Activated naive CD4-positive, alpha-beta T cell treated with anti-CD3 and anti-CD28 coated beads, Interleukin-2, amount 50 U/mL, for 72 hours (primary cell): Measurements from ENCODE around the gene CNTD1. TPM values are rescaled to one million over a fixed set of nuclear protein-coding genes. Genes with fewer than 3 reads are reported as not detected.
A peak's percentile ranks its signal among the peaks of the same experiment; 100 is the strongest.
"Not testable (repeated sequence)": the region's sequence is repeated elsewhere in the genome, so short reads cannot be mapped to it uniquely, and the experiment has no call there.

Experiments
- ATAC-seq, 2 donors: fragments of 150-1000 bp; cut with Tn5 transposase; 2 replicates each; pipeline ENCODE4 v1.10.0; 2021; ENCODE audit warnings: mild to moderate bottlenecking in 2 of 2, moderate library complexity in 2 of 2
- DNase-seq, 2 donors: peaks; one replicate each; pipeline ENCODE4 v3.0.0; 2021 to 2022; ENCODE audit warnings: low spot score in 2 of 2
- H3K27ac Mint-ChIP-seq, 2 donors: one replicate each; pipeline ENCODE4 v1.8.0; 2022; ENCODE audit warnings: mild to moderate bottlenecking in 2 of 2, mixed read lengths in 2 of 2
- H3K36me3 Mint-ChIP-seq, 2 donors: one replicate each; pipeline ENCODE4 v1.8.0; 2022; ENCODE audit warnings: mixed read lengths in 2 of 2
- H3K9me3 Mint-ChIP-seq, 2 donors: one replicate each; pipeline ENCODE4 v1.8.0; 2022; ENCODE audit warnings: mixed read lengths in 2 of 2
- total RNA-seq, 2 donors: library from RNA; stranded (reverse); gene quantifications; one replicate each; pipeline ENCODE4 v1.2.3, GENCODE V29; 2022

Gene CNTD1
- total RNA-seq, 2 donors from 2014 or later: 0.43 TPM; not detected in 1

- no peak for ATAC-seq
- no peaks in the 10 kb centered on the region for H3K9me3 Mint-ChIP-seq
- H3K36me3 Mint-ChIP-seq: peaks cover 0 to 2% of the 10 kb centered on the region in 2 donors
- H3K27ac Mint-ChIP-seq: no peak overlapping the region
- DNase-seq: no peak
These were observed 50.4 kb downstream of the CNTD1 start for GRCh38 chr17:42849031-42849430.

DNA sequence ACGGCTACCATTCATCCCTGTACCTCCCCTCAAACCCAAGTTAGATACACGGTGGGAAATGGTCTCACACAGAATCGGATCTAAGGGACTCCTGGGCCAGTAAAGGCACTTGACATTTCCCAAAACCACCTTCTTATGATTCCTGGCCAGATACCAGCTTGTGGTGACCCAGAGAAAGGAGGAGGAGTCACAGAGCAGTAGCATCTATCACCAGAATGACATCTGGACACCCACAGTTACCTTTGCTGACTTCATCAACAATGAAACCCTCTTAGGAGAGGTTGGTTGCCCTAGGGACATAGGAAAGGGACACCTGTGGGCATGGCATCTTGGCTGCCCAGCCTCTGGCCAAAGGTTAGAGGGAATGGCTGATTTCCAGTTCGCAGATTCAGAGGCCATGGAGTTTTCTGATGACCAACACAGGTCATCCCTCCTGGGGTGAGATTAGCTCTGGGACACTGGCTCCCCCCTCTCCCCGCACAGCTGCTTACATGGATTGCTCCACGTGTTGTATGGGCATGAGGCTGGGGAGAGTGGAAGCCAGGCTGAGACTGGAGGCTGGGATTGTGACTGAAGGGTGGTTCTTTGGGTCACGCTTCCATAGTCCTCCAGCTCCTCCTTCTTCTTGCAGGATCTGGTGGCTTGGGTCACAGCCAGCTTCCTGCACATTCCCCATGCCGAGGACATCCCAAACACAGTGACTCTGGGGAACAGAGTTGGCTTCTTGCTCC is 51.0 kb downstream of the CNTD1 start:
- ATAC-seq (no peak), DNase-seq (no peak)
- Mint-ChIP-seq H3K9me3 (no peaks in the 10 kb centered on the region), H3K27ac (no peak overlapping the region), H3K36me3 (no peaks in the 10 kb centered on the region)

DNA sequence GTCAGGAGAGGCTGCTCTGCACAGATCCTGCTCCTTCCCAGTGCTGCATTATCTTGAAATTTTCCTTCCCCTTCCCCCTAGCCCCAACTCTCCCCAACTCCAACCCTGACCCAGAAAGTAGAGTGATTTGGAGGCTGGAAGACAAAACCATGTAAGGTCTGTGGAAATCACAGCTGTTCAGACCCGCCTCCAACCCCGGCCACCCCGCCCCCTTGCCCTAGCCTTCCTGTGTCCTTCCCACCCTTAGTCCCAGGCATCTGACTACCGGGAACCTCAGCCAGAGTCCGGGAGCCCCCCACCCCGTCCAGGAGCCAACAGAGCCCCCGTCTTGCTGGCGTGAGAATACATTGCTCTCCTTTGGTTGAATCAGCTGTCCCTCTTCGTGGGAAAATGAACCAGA is 52.3 kb downstream of the CNTD1 start, which contains the start of gene AOC3:
Gene AOC3 (plus strand): TSS at position 246 of the 400 bp plus-strand sequence. CDS start 145 bp downstream, at position 391.
- no peak for ATAC-seq
- DNase-seq: peak in 1 of 2 donors; percentile 40
- Mint-ChIP-seq H3K36me3 (no peaks in the 10 kb centered on the region), H3K9me3 (no peaks in the 10 kb centered on the region), H3K27ac (peak within 1 kb of the TSS in 1 of 2 donors; percentile 55)

DNA sequence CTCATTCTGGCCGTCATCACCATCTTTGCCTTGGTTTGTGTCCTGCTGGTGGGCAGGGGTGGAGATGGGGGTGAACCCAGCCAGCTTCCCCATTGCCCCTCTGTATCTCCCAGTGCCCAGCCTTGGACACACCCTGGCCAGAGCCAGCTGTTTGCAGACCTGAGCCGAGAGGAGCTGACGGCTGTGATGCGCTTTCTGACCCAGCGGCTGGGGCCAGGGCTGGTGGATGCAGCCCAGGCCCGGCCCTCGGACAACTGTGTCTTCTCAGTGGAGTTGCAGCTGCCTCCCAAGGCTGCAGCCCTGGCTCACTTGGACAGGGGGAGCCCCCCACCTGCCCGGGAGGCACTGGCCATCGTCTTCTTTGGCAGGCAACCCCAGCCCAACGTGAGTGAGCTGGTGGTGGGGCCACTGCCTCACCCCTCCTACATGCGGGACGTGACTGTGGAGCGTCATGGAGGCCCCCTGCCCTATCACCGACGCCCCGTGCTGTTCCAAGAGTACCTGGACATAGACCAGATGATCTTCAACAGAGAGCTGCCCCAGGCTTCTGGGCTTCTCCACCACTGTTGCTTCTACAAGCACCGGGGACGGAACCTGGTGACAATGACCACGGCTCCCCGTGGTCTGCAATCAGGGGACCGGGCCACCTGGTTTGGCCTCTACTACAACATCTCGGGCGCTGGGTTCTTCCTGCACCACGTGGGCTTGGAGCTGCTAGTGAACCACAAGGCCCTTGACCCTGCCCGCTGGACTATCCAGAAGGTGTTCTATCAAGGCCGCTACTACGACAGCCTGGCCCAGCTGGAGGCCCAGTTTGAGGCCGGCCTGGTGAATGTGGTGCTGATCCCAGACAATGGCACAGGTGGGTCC is 52.9 kb downstream of the CNTD1 start:
- H3K27ac Mint-ChIP-seq, H3K9me3 Mint-ChIP-seq, H3K36me3 Mint-ChIP-seq, ATAC-seq: not testable (repeated sequence)
- peak in 1 of 2 donors; percentile 25 for DNase-seq

GRCh38 chr17:42852351-42852750 is 53.7 kb downstream of the CNTD1 start:
- no peak overlapping the region for H3K27ac Mint-ChIP-seq
- H3K36me3 Mint-ChIP-seq: no peaks in the 10 kb centered on the region
- no peaks in the 10 kb centered on the region for H3K9me3 Mint-ChIP-seq
- ATAC-seq (no peak), DNase-seq (no peak)

DNA sequence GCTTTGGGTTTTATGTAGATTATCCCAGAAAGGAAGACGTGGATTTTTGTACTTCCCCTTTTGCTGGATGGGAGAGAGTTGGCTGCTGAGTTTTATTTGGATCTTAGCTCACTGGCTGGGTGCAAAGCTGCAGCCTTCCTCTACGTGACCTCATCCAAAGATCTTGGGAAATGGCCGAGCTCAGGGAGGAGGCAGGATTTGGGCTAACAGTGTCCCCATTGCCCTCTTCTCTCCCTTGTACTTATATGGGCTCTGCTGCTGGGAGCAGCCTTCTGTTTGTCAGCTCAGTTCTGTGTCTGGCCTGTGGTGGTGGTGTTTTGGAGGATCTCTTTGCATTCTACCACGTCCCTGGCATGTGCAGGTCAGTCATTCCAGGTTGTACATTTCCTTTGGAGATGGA is 54.3 kb downstream of the CNTD1 start:
- ATAC-seq (no peak), DNase-seq (no peak)
- H3K36me3 Mint-ChIP-seq: no peaks in the 10 kb centered on the region
- H3K9me3 Mint-ChIP-seq: no peaks in the 10 kb centered on the region
- H3K27ac Mint-ChIP-seq: peak overlapping the region in 1 of 2 donors; percentile 9

DNA sequence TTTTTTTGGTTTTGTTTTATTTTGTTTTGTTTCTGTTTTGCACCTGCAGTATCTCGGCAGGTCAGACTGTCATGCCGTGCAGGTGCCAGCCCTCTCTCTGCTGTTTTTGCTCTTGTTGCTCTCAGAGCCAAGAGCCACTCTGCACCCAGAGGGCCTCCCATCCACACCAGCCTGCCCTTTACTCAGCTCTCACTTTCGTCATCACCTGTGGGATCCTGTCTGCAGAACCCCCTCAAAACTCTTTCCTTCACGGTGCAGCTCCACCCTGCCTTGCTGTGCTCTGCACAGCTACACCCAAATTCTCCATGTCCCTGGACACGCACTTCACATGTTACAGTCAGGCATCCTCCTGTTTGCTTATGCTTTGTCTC is 54.9 kb downstream of the CNTD1 start:
- no peak for DNase-seq
- Mint-ChIP-seq H3K36me3 (no peaks in the 10 kb centered on the region), H3K27ac (no peak overlapping the region), H3K9me3 (no peaks in the 10 kb centered on the region)
- ATAC-seq: no peak

GRCh38 chr17:42853968-42854790 is 55.5 kb downstream of the CNTD1 start:
- no peak for DNase-seq
- no peak for ATAC-seq
- H3K9me3 Mint-ChIP-seq: no peaks in the 10 kb centered on the region
- H3K27ac Mint-ChIP-seq: peak overlapping the region in 1 of 2 donors; percentile 44
- no peaks in the 10 kb centered on the region for H3K36me3 Mint-ChIP-seq

DNA sequence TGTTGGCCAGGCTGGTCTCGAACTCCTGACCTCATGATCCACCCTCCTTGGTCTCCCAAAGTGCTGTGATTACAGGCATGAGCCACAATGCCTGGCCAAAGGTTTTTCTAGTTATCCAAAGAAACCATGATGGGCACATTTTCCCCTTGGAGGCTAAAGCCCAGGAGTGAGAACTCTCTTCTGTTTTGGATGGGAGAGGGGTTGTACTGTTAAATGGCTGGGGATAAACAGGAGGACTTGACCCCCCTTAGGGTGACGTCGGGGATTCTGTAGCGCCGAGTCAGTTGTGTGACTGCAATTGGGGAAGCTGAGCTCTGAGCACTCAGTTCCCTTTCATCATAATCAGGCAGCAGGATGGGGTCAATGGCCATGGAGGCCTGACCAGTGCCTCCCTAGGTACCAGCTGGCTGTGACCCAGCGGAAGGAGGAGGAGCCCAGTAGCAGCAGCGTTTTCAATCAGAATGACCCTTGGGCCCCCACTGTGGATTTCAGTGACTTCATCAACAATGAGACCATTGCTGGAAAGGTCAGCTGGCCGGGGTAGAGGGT is 56.5 kb downstream of the CNTD1 start:
- Mint-ChIP-seq H3K9me3 (no peaks in the 10 kb centered on the region), H3K36me3 (no peaks in the 10 kb centered on the region), H3K27ac (no peak overlapping the region)
- ATAC-seq (no peak), DNase-seq (no peak)

- not testable (repeated sequence) for ATAC-seq, H3K36me3 Mint-ChIP-seq, H3K9me3 Mint-ChIP-seq, H3K27ac Mint-ChIP-seq, DNase-seq
These were observed 57.4 kb downstream of the CNTD1 start for GRCh38 chr17:42856093-42856492.

GRCh38 chr17:42856516-42856915 is 57.9 kb downstream of the CNTD1 start:
- not testable (repeated sequence) for DNase-seq, H3K36me3 Mint-ChIP-seq, ATAC-seq, H3K9me3 Mint-ChIP-seq, H3K27ac Mint-ChIP-seq

DNA sequence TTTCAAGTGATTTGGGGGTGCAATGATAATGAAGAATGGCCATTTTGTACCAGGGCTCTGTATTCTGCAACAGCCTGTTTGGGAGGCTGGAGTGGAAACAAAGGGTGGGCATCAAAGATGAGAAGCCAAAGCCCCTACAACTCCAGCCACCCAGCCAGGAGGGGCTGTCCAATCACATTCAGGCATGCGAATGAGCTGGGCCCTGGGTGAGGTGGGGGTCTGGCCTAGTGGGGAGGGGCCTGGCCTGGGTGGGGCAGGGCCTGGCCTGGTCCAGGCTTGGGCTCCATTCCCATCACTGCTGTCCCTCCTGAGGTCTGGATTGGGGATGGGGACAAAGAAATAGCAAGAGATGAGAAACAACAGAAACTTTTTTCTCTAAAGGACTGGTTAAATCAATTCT is 58.7 kb downstream of the CNTD1 start:
- Mint-ChIP-seq H3K27ac (peak overlapping the region in 1 of 2 donors; percentile 36), H3K36me3 (no peaks in the 10 kb centered on the region), H3K9me3 (no peaks in the 10 kb centered on the region)
- DNase-seq (no peak), ATAC-seq (no peak)

Other genes with a start within 250 kb of the CNTD1 start
- 1 to 10 TPM in 1 of 2 donors, under 1 TPM in 1; 0.76 to 1.7 TPM for gene HSD17B1, start 245.9 kb upstream of the CNTD1 start, total RNA-seq
- 100 to 1,000 TPM in 1 of 2 donors, 10 to 100 TPM in 1; 86.4 to 124 TPM for gene COASY, start 236.7 kb upstream of the CNTD1 start, total RNA-seq
- 10 to 100 TPM; 44.3 to 60.5 TPM for gene MLX, start 231.8 kb upstream of the CNTD1 start, total RNA-seq
- 10 to 100 TPM; 24.7 to 52.5 TPM for gene PSMC3IP, start 221.1 kb upstream of the CNTD1 start, total RNA-seq
- 10 to 100 TPM; 39.4 to 44.8 TPM for gene RETREG3, start 189.5 kb upstream of the CNTD1 start, total RNA-seq
- gene TUBG1, start 189.2 kb upstream of the CNTD1 start, total RNA-seq: 100 to 1,000 TPM in 1 of 2 donors, 10 to 100 TPM in 1; 56.3 to 151 TPM
- 10 to 100 TPM; 12.7 to 23.3 TPM for gene TUBG2, start 139.6 kb upstream of the CNTD1 start, total RNA-seq
- gene PLEKHH3, start 121.9 kb upstream of the CNTD1 start, total RNA-seq: 1 to 10 TPM; 1.2 to 2.9 TPM
- 1 to 10 TPM in 1 of 2 donors, under 1 TPM in 1; 0.78 to 1.0 TPM for gene CCR10, start 117.0 kb upstream of the CNTD1 start, total RNA-seq
- 1 to 10 TPM in 1 of 2 donors, under 1 TPM in 1; 0.43 to 4.4 TPM for gene CNTNAP1, start 116.3 kb upstream of the CNTD1 start, total RNA-seq
- gene EZH1, start 53.8 kb upstream of the CNTD1 start, total RNA-seq: 10 to 100 TPM; 34.2 to 56.9 TPM
- not detected for gene RAMP2, start 37.6 kb upstream of the CNTD1 start, total RNA-seq
- 10 to 100 TPM; 58.4 to 62.2 TPM for gene VPS25, start 25.4 kb upstream of the CNTD1 start, total RNA-seq
- 1 to 10 TPM in 1 of 2 donors, under 1 TPM in 1; 0.56 to 1.7 TPM for gene WNK4, start 18.3 kb upstream of the CNTD1 start, total RNA-seq
- 10 to 100 TPM; 14.8 to 32.7 TPM for gene COA3, start 157 bp upstream of the CNTD1 start, total RNA-seq
- 10 to 100 TPM; 84.5 to 86.1 TPM for gene BECN1, start 25.4 kb downstream of the CNTD1 start, total RNA-seq
- 10 to 100 TPM; 79.1 to 95.5 TPM for gene PSME3, start 34.5 kb downstream of the CNTD1 start, total RNA-seq
- gene AOC2, start 45.7 kb downstream of the CNTD1 start, total RNA-seq: 1 to 10 TPM; 3.6 to 6.1 TPM
- gene AOC3, start 52.3 kb downstream of the CNTD1 start, total RNA-seq: 1 to 10 TPM; 3.0 to 5.0 TPM
- not detected for gene G6PC1, start 101.9 kb downstream of the CNTD1 start, total RNA-seq
- 10 to 100 TPM; 51.0 to 63.2 TPM for gene AARSD1, start 165.6 kb downstream of the CNTD1 start, total RNA-seq
- 1 to 10 TPM; 1.1 to 3.6 TPM for gene PTGES3L, start 181.2 kb downstream of the CNTD1 start, total RNA-seq
- 10 to 100 TPM; 10.7 to 15.2 TPM for gene RUNDC1, start 181.7 kb downstream of the CNTD1 start, total RNA-seq
- 1,000 to 10,000 TPM; 1,275 to 1,425 TPM for gene RPL27, start 199.6 kb downstream of the CNTD1 start, total RNA-seq
- gene IFI35, start 207.9 kb downstream of the CNTD1 start, total RNA-seq: 10 to 100 TPM; 33.3 to 62.3 TPM
- gene VAT1, start 223.5 kb downstream of the CNTD1 start, total RNA-seq: 10 to 100 TPM; 28.3 to 35.7 TPM
- not detected for gene RND2, start 226.4 kb downstream of the CNTD1 start, total RNA-seq